ENCODE data around the gene TIAM1.

Gene TIAM1

GRCh38 chr21:31186916-31187315 lies 157.1 kb downstream of the TIAM1 start:
- no peaks in the 10 kb centered on the region for H3K9me3 ChIP-seq (ENCODE audit: control insufficient read depth, low read length)
- H2AFZ ChIP-seq, result no peak overlapping the region
- H3K36me3 ChIP-seq (ENCODE audit: control insufficient read depth, insufficient read depth, low read length), result no peaks in the 10 kb centered on the region
- TF ChIP-seq CTCF (IDR thresholded peaks at IDR 0.05), result no peak
- no peaks in the 10 kb centered on the region for H3K79me2 ChIP-seq
- no peaks in the 10 kb centered on the region for H3K4me1 ChIP-seq
- H3K4me2 ChIP-seq (ENCODE audit: low read length), result no peak overlapping the region
- no peak overlapping the region for H3K9ac ChIP-seq
- H3K27me3 ChIP-seq (ENCODE audit: control insufficient read depth, insufficient read depth, low read length), result no peaks in the 10 kb centered on the region
- H3K4me3 ChIP-seq (ENCODE audit: low read depth, low read length), result no peak overlapping the region
- no peak overlapping the region for H3K27ac ChIP-seq

- no peaks in the 10 kb centered on the region for H3K4me1 ChIP-seq
- no peaks in the 10 kb centered on the region for H3K27me3 ChIP-seq (ENCODE audit: control insufficient read depth, insufficient read depth, low read length)
- no peak overlapping the region for H3K27ac ChIP-seq
- TF ChIP-seq CTCF (IDR thresholded peaks at IDR 0.05), result no peak
- no peak overlapping the region for H2AFZ ChIP-seq
- no peaks in the 10 kb centered on the region for H3K9me3 ChIP-seq (ENCODE audit: control insufficient read depth, low read length)
- no peak overlapping the region for H3K9ac ChIP-seq
- H3K4me2 ChIP-seq (ENCODE audit: low read length), result no peak overlapping the region
- no peaks in the 10 kb centered on the region for H3K79me2 ChIP-seq
- no peaks in the 10 kb centered on the region for H3K36me3 ChIP-seq (ENCODE audit: control insufficient read depth, insufficient read depth, low read length)
- no peak overlapping the region for H3K4me3 ChIP-seq (ENCODE audit: low read depth, low read length)
Observed at GRCh38 chr21:31185663-31186062, 158.4 kb downstream of the TIAM1 start.

GRCh38 chr21:31184876-31185275 lies 159.2 kb downstream of the TIAM1 start:
- Histone ChIP-seq H3K4me1 (no peaks in the 10 kb centered on the region), H3K4me3 (ENCODE audit: low read depth, low read length) (no peak overlapping the region), H3K27ac (no peak overlapping the region), H3K9me3 (ENCODE audit: control insufficient read depth, low read length) (no peaks in the 10 kb centered on the region), H3K4me2 (ENCODE audit: low read length) (no peak overlapping the region), H3K9ac (no peak overlapping the region), H2AFZ (no peak overlapping the region), H3K36me3 (ENCODE audit: control insufficient read depth, insufficient read depth, low read length) (no peaks in the 10 kb centered on the region), H3K27me3 (ENCODE audit: control insufficient read depth, insufficient read depth, low read length) (no peaks in the 10 kb centered on the region), H3K79me2 (no peaks in the 10 kb centered on the region)
- TF ChIP-seq CTCF (IDR thresholded peaks at IDR 0.05), result no peak

- H3K4me3 ChIP-seq (ENCODE audit: low read depth, low read length), result no peak overlapping the region
- H3K36me3 ChIP-seq (ENCODE audit: control insufficient read depth, insufficient read depth, low read length), result no peaks in the 10 kb centered on the region
Observed at GRCh38 chr21:31184459-31184858, 159.6 kb downstream of the TIAM1 start.

More at GRCh38 chr21:31184459-31184858, 159.6 kb downstream of the TIAM1 start:
- H3K27ac ChIP-seq, result no peak overlapping the region
- TF ChIP-seq CTCF (IDR thresholded peaks at IDR 0.05), result no peak
- H3K4me1 ChIP-seq, result no peaks in the 10 kb centered on the region
- no peaks in the 10 kb centered on the region for H3K79me2 ChIP-seq
- H3K27me3 ChIP-seq (ENCODE audit: control insufficient read depth, insufficient read depth, low read length), result no peaks in the 10 kb centered on the region
- no peak overlapping the region for H3K4me2 ChIP-seq (ENCODE audit: low read length)
- H3K9ac ChIP-seq, result no peak overlapping the region
- no peak overlapping the region for H2AFZ ChIP-seq
- no peaks in the 10 kb centered on the region for H3K9me3 ChIP-seq (ENCODE audit: control insufficient read depth, low read length)
